H1 (cell line): ENCODE data around the gene EEPD1. TPM values are rescaled to one million over a fixed set of nuclear protein-coding genes. Genes with fewer than 3 reads are reported as not detected.

Source experiments
- CTCF ChIA-PET: fragments of 300-600 bp; sonication (Branson Sonifier 250); formaldehyde crosslinking; loops from one replicate; lab custom pipeline; 2021; ENCODE audit not compliant: partially characterized antibody; lab: Charles Lee
- POLR2A ChIA-PET: fragments of 300-600 bp; sonication (Branson Sonifier 250); formaldehyde crosslinking; loops from one replicate; lab custom pipeline; 2021; ENCODE audit warnings: inconsistent platforms; ENCODE audit not compliant: partially characterized antibody; lab: Charles Lee
- DNase-seq, 2 experiments: peaks; one replicate each; pipeline versions ENCODE4 v3.0.0 to v3.0.0-alpha.2; 2010 to 2022; ENCODE audit warnings: low spot score in 2 of 2, low read depth in 1 of 2, mixed read lengths in 1 of 2
- FAIRE-seq: peaks from 2 replicates; lab custom pipeline; 2011; peaks lifted over from hg19 to GRCh38; lab: Jason Lieb, UNC
- H2AFZ ChIP-seq: 2 replicates; pipeline ENCODE4 v1.8.1; 2012; ENCODE audit warnings: low read length, inconsistent platforms
- H2AK5ac ChIP-seq: 2 replicates; pipeline ENCODE4 v1.6.1; 2013; ENCODE audit warnings: low read depth, low read length
- H2BK120ac ChIP-seq: replicated peaks from 2 replicates; pipeline ENCODE3; 2013; ENCODE audit warnings: low read depth, low read length, inconsistent platforms
- H2BK12ac ChIP-seq: 2 replicates; pipeline ENCODE4 v1.6.1; 2013; ENCODE audit warnings: low read depth, low read length
- H2BK15ac ChIP-seq: 2 replicates; pipeline ENCODE4 v1.6.1; 2013; ENCODE audit warnings: low read length
- H2BK20ac ChIP-seq: 2 replicates; pipeline ENCODE4 v1.6.1; 2013; ENCODE audit warnings: low read length
- H2BK5ac ChIP-seq: 2 replicates; pipeline ENCODE4 v1.6.1; 2013; ENCODE audit warnings: low read depth, low read length
- H3K14ac ChIP-seq: 2 replicates; pipeline ENCODE4 v1.6.1; 2013; ENCODE audit warnings: inconsistent platforms; ENCODE audit not compliant: insufficient read length
- H3K18ac ChIP-seq: 2 replicates; pipeline ENCODE4 v1.6.1; 2013; ENCODE audit warnings: low read length; ENCODE audit errors: extremely low read depth
- H3K23ac ChIP-seq: 2 replicates; pipeline ENCODE4 v1.6.1; 2013; ENCODE audit warnings: inconsistent platforms; ENCODE audit not compliant: insufficient read length
- H3K23me2 ChIP-seq: 2 replicates; pipeline ENCODE4 v1.6.1; 2013; ENCODE audit warnings: low read depth, low read length
- H3K27ac ChIP-seq: 2 replicates; pipeline ENCODE4 v1.6.1; 2011; ENCODE audit warnings: low read depth, low read length, inconsistent platforms
- H3K27me3 ChIP-seq, 4 experiments: replicated peaks in 1 of 4; 1 replicate in 1 of 4; 2 replicates in 3 of 4; pipeline versions ENCODE4 v1.6.1 to v1.8.1; 2011 to 2013; ENCODE audit warnings: low read length in 3 of 4, mild to moderate bottlenecking in 3 of 4, inconsistent platforms in 2 of 4, mixed read lengths in 2 of 4, moderate library complexity in 1 of 4; ENCODE audit not compliant: control insufficient read depth in 3 of 4, insufficient read depth in 3 of 4; ENCODE audit errors: extremely low read depth in 1 of 4
- H3K36me3 ChIP-seq, 4 experiments: 2 replicates each; pipeline versions ENCODE4 v1.6.1 to v1.8.1; 2011 to 2013; ENCODE audit warnings: mild to moderate bottlenecking in 4 of 4, low read length in 3 of 4, moderate library complexity in 2 of 4, control low read depth in 1 of 4, inconsistent platforms in 1 of 4; ENCODE audit not compliant: insufficient read depth in 4 of 4, control insufficient read depth in 2 of 4
- H3K4ac ChIP-seq: replicated peaks from 2 replicates; pipeline ENCODE3; 2013; ENCODE audit warnings: low read length, low read depth, mixed read lengths, inconsistent platforms; ENCODE audit not compliant: insufficient read length
- H3K4me1 ChIP-seq, 4 experiments: replicated peaks in 1 of 4; 1 replicate in 1 of 4; 2 replicates in 3 of 4; pipeline versions ENCODE4 v1.6.1 to v1.8.1; 2011 to 2013; ENCODE audit warnings: low read length in 3 of 4, inconsistent platforms in 2 of 4, mixed read lengths in 1 of 4; ENCODE audit not compliant: insufficient read depth in 4 of 4, control insufficient read depth in 3 of 4
- H3K4me2 ChIP-seq, 2 experiments: 2 replicates each; pipeline versions ENCODE4 v1.6.1 to v1.8.1; 2011 to 2013; ENCODE audit warnings: low read depth in 2 of 2, low read length in 2 of 2, control low read depth in 1 of 2, inconsistent platforms in 1 of 2, mild to moderate bottlenecking in 1 of 2; ENCODE audit not compliant: insufficient read depth in 1 of 2
- H3K4me3 ChIP-seq, 4 experiments: fragments of 200-600, 300-600 bp in 1 of 4; sonication (generic), shearing (Covaris generic), sonication (Bioruptor Twin) in 1 of 4; 2 replicates each; pipeline versions ENCODE4 v1.5.1 to v1.8.1; 2011 to 2016; ENCODE audit warnings: low read length in 4 of 4, low read depth in 3 of 4, control low read depth in 2 of 4, inconsistent platforms in 2 of 4, mild to moderate bottlenecking in 2 of 4, mixed read lengths in 1 of 4, moderate library complexity in 1 of 4; ENCODE audit not compliant: insufficient read depth in 2 of 4; ENCODE audit errors: extremely low read depth in 1 of 4
- H3K56ac ChIP-seq: replicated peaks from 2 replicates; pipeline ENCODE3; 2013; ENCODE audit warnings: low read depth, mild to moderate bottlenecking, mixed read lengths, low read length, inconsistent platforms; ENCODE audit not compliant: insufficient read length
- H3K79me1 ChIP-seq: 2 replicates; pipeline ENCODE4 v1.6.1; 2013; ENCODE audit warnings: low read depth, low read length, control low read depth
- H3K79me2 ChIP-seq, 2 experiments: 2 replicates each; pipeline versions ENCODE4 v1.6.1 to v1.8.1; 2012 to 2013; ENCODE audit warnings: low read length in 2 of 2, mild to moderate bottlenecking in 2 of 2, inconsistent platforms in 1 of 2; ENCODE audit not compliant: insufficient read depth in 2 of 2, control insufficient read depth in 1 of 2
- H3K9ac ChIP-seq, 4 experiments: replicated peaks in 1 of 4; 1 replicate in 1 of 4; 2 replicates in 3 of 4; pipeline versions ENCODE4 v1.6.1 to v1.8.1; 2011 to 2013; ENCODE audit warnings: low read depth in 3 of 4, low read length in 3 of 4, control low read depth in 2 of 4, mild to moderate bottlenecking in 2 of 4, moderate library complexity in 2 of 4, inconsistent platforms in 1 of 4; ENCODE audit errors: extremely low read depth in 1 of 4
- H3K9me3 ChIP-seq, 2 experiments: 2 replicates each; pipeline versions ENCODE4 v1.6.1 to v1.8.1; 2012 to 2013; ENCODE audit warnings: mild to moderate bottlenecking in 2 of 2, moderate library complexity in 2 of 2, control low read depth in 1 of 2, inconsistent platforms in 1 of 2, low read depth in 1 of 2, low read length in 1 of 2, mixed read lengths in 1 of 2; ENCODE audit not compliant: insufficient read depth in 2 of 2
- H4K20me1 ChIP-seq, 2 experiments: replicated peaks in 1 of 2; 2 replicates each; pipeline versions ENCODE3 to v1.8.1; 2011 to 2013; ENCODE audit warnings: inconsistent platforms in 2 of 2, low read length in 2 of 2, mild to moderate bottlenecking in 1 of 2; ENCODE audit not compliant: insufficient read depth in 2 of 2, control insufficient read depth in 1 of 2
- H4K5ac ChIP-seq: 2 replicates; pipeline ENCODE4 v1.6.1; 2013; ENCODE audit warnings: low read length, low read depth, mixed read lengths, inconsistent platforms; ENCODE audit not compliant: insufficient read length
- H4K8ac ChIP-seq: 2 replicates; pipeline ENCODE4 v1.8.0; 2013; ENCODE audit warnings: mild to moderate bottlenecking, moderate library complexity, low read length, inconsistent platforms; ENCODE audit not compliant: insufficient read depth; ENCODE audit errors: extremely low read depth
- H4K91ac ChIP-seq: replicated peaks from 2 replicates; pipeline ENCODE3; 2013; ENCODE audit warnings: low read length, mixed read lengths, inconsistent platforms; ENCODE audit not compliant: insufficient read length
- ATF3 ChIP-seq: IDR thresholded peaks from 2 replicates; pipeline ENCODE4 v1.6.1; 2011; ENCODE audit warnings: low read depth, mild to moderate bottlenecking, low read length; ENCODE audit not compliant: insufficient read depth
- BACH1 ChIP-seq: IDR thresholded peaks from 2 replicates; pipeline ENCODE4 v1.6.1; 2012; ENCODE audit warnings: low read length, improper control_type of control experiment
- CHD2 ChIP-seq: IDR thresholded peaks from 2 replicates; pipeline ENCODE4 v1.6.1; 2012; ENCODE audit warnings: low read length, improper control_type of control experiment
- EP300 ChIP-seq, 2 experiments: IDR thresholded peaks; 1 replicate in 1 of 2; 2 replicates in 1 of 2; pipeline ENCODE4 v1.6.1; 2011 to 2012; ENCODE audit warnings: low read depth in 2 of 2, low read length in 2 of 2, mild to moderate bottlenecking in 2 of 2, borderline replicate concordance in 1 of 2, inconsistent platforms in 1 of 2, moderate library complexity in 1 of 2
- GABPA ChIP-seq: IDR thresholded peaks from 2 replicates; pipeline ENCODE4 v1.6.1; 2011; ENCODE audit warnings: mild to moderate bottlenecking, low read length, moderate library complexity, borderline replicate concordance; ENCODE audit not compliant: insufficient read depth
- HDAC2 ChIP-seq, 2 experiments: fragments of 300-600 bp in 1 of 2; sonication (generic) in 1 of 2; IDR thresholded peaks; 2 replicates each; pipeline ENCODE4 v1.6.1; 2011 to 2012; ENCODE audit warnings: low read depth in 2 of 2, low read length in 2 of 2, mild to moderate bottlenecking in 2 of 2, moderate library complexity in 2 of 2, borderline replicate concordance in 1 of 2, inconsistent platforms in 1 of 2
- KDM5A ChIP-seq: fragments of 200-600 bp; IDR thresholded peaks from 2 replicates; pipeline ENCODE4 v1.7.1; 2012; ENCODE audit warnings: mild to moderate bottlenecking, low read length, inconsistent platforms, mixed read lengths
- NANOG ChIP-seq: IDR thresholded peaks from 2 replicates; pipeline ENCODE4 v1.6.1; 2011; ENCODE audit warnings: low read length, low read depth, mild to moderate bottlenecking, inconsistent platforms; ENCODE audit not compliant: insufficient read depth, poor library complexity, severe bottlenecking
- TBP ChIP-seq: IDR thresholded peaks from 2 replicates; pipeline ENCODE4 v1.6.1; 2011; ENCODE audit warnings: low read depth, low read length, improper control_type of control experiment
- WGBS, 2 experiments: shearing (Covaris generic) in 1 of 2; methylation state at CpG; one replicate each; pipeline versions ENCODE4 v1.1.6 to v1.1.7; 2013 to 2015; ENCODE audit warnings: low lambda C conversion rate in 2 of 2, mixed read lengths in 2 of 2, inconsistent platforms in 1 of 2, low coverage in 1 of 2, missing lambda C conversion rate in 1 of 2; ENCODE audit not compliant: insufficient replicate concordance in 2 of 2, insufficient coverage in 1 of 2, insufficient read length in 1 of 2; ENCODE audit errors: extremely low coverage in 1 of 2, missing lambda C conversion rate in 1 of 2; 5-methylcytosine and 5-hydroxymethylcytosine counted together
- polyA plus RNA-seq, 7 experiments: library from polyadenylated mRNA; depleted of rRNA in 3 of 7; stranded (reverse) in 5 of 7; unstranded in 2 of 7; fragments of >200 nt in 5 of 7; fragments of 200-250 nt in 2 of 7; gene quantifications; 1 replicate in 5 of 7; 2 replicates in 1 of 7; 4 replicates in 1 of 7; pipeline versions ENCODE4 v1.2.1 to v1.2.3, GENCODE V29; 2011 to 2013; ENCODE audit warnings: missing spikeins in 2 of 7, mixed read lengths in 2 of 7
- total RNA-seq: library from RNA; stranded (reverse); fragmentation: NEBNext Ultra II Directional; extraction: Animal tissue kit (Norgen Biotek cat#: 25700); gene quantifications from 2 replicates; pipeline ENCODE4 v1.2.1, GENCODE V29; 2021

EEPD1 gene
- total and polyA plus RNA-seq, 2 of the 8 experiments (the other 6 are each of a cell fraction or from before 2014, with no cell fraction given), result 3.1 to 7.8 TPM

DNA sequence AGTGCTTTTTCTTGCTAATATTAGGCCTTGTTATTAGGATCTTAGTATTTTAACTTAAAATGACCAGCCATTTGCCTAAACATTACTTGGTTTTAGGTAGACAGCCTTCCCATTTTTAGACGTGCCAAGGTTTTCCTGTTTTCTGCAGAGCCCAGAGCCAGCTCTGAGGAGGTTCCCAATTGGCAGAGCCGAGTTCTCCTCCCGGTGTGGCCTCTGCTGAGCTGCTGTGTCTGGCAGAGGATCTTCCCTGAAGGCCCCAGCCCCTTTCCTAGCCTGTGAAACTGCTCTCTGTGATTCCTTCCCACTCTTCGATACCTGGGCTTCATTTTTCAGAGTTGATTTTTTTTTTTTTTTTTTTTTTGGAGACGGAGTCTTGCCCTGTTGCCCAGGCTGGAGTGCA lies 91.4 kb downstream of the EEPD1 start:
- Histone ChIP-seq H3K27ac (no peak overlapping the region), H3K56ac (no peak overlapping the region), H3K4me2 (no peak overlapping the region), H2AFZ (no peak overlapping the region), H2AK5ac (no peak overlapping the region), H2BK15ac (no peak overlapping the region), H2BK20ac (no peak overlapping the region), H4K20me1 (no peaks in the 10 kb centered on the region), H3K36me3 (peaks cover 0 to 4% (median 0%) of the 10 kb centered on the region in 4 experiments; a peak in 1 of 8 replicates), H3K23me2 (no peaks in the 10 kb centered on the region), H4K5ac (no peak overlapping the region), H3K9me3 (peaks cover 8 to 9% of the 10 kb centered on the region in 2 experiments; a peak in 3 of 4 replicates), H3K4me1 (peaks cover 0 to 2% (median 0%) of the 10 kb centered on the region in 4 experiments; a peak in 2 of 7 replicates), H2BK120ac (no peak overlapping the region), H3K79me2 (no peaks in the 10 kb centered on the region), H3K14ac (no peak overlapping the region), H3K18ac (no peak overlapping the region), H4K91ac (no peak overlapping the region), H2BK12ac (no peak overlapping the region), H3K23ac (no peak overlapping the region), H3K27me3 (no peaks in the 10 kb centered on the region), H3K4me3 (no peak overlapping the region), H3K79me1 (no peaks in the 10 kb centered on the region), H3K4ac (no peak overlapping the region), H2BK5ac (no peak overlapping the region), H4K8ac (no peak overlapping the region), H3K9ac (no peak overlapping the region)
- 84% methylated on average over 4 of the region's 5 CpGs; no CpG with 5 or more reads in 1 of the 2 experiments for WGBS, 2 experiments
- POLR2A ChIA-PET, result no interaction called here
- CTCF ChIA-PET, result interaction anchor here (0.9 to 1.0 kb wide), 2 partner anchors 47 to 49 kb away, joined by 3 to 4 read pairs; no protein-coding TSS in a partner anchor
- FAIRE-seq, result no peak
- DNase-seq, result no peak
- TF ChIP-seq HDAC2 (IDR thresholded peaks at IDR 0.05; ENCODE audit: borderline replicate concordance in 1 of 2, low read depth in 2 of 2, low read length in 2 of 2), result no peak
- no peak for TF ChIP-seq KDM5A
- no peak for TF ChIP-seq GABPA
- TF ChIP-seq EP300 (IDR thresholded peaks at IDR 0.05; ENCODE audit: borderline replicate concordance in 1 of 2, low read depth in 2 of 2, low read length in 2 of 2), result no peak
- TF ChIP-seq ATF3, result no peak
- TF ChIP-seq CHD2, result no peak
- no peak for TF ChIP-seq NANOG
- TF ChIP-seq BACH1, result no peak
- TF ChIP-seq TBP, result no peak
